T-helper 2 cell (primary cell): ENCODE data around the gene TRAIP.
"Not testable (repeated sequence)": the region's sequence is repeated elsewhere in the genome, so short reads cannot be mapped to it uniquely, and the experiment has no call there.

ENCODE experiments used
- DNase-seq, 5 experiments: peaks; one replicate each; pipeline versions ENCODE4 v3.0.0 to v3.0.0-alpha.2; 2012 to 2022

The TRAIP gene

GRCh38 chr3:49790626-49791411 lies 65.5 kb downstream of the TRAIP start:
- no peak for DNase-seq

GRCh38 chr3:49788056-49788455 lies 68.3 kb downstream of the TRAIP start:
- DNase-seq, result no peak

GRCh38 chr3:49787536-49787935 lies 68.8 kb downstream of the TRAIP start:
- no peak for DNase-seq

GRCh38 chr3:49787182-49787464 lies 69.2 kb downstream of the TRAIP start:
- DNase-seq, result no peak

GRCh38 chr3:49786357-49787181 lies 69.8 kb downstream of the TRAIP start, which contains the start of gene IP6K1:
Gene IP6K1 (minus strand): TSS chr3:49786542. CDS start chr3:49748040, 38,502 bp downstream.
- peak; percentile 95 to 100 (median 99) for DNase-seq

- DNase-seq, result peak in 1 of 5 experiments; percentile 59
Observed at GRCh38 chr3:49785565-49786356, 70.6 kb downstream of the TRAIP start.

- DNase-seq, result not testable (repeated sequence)
Observed at GRCh38 chr3:49782277-49782676, 74.1 kb downstream of the TRAIP start.

GRCh38 chr3:49781415-49782199 lies 74.8 kb downstream of the TRAIP start:
- no peak for DNase-seq

GRCh38 chr3:49780975-49781365 lies 75.4 kb downstream of the TRAIP start:
- DNase-seq, result not testable (repeated sequence)

GRCh38 chr3:49780080-49780974 lies 76.0 kb downstream of the TRAIP start:
- peak in 1 of 5 experiments; percentile 36 for DNase-seq

- no peak for DNase-seq
Observed at GRCh38 chr3:49779358-49780079, 76.8 kb downstream of the TRAIP start.
